SK-N-MC (cell line): ENCODE results near the gene LTBP2.

Source experiments
- EZH2 ChIP-seq: fragments of 200-600 bp; sonication (generic); IDR thresholded peaks from one replicate; pipeline ENCODE4 v1.6.1; 2017; ENCODE audit warnings: antibody characterized with exemption
- POLR2AphosphoS5 ChIP-seq: IDR thresholded peaks from 2 replicates; pipeline ENCODE4 v1.6.1; 2012; ENCODE audit warnings: mild to moderate bottlenecking, low read depth, low read length, borderline replicate concordance

- TF ChIP-seq POLR2AphosphoS5 (no peak), EZH2 (no peak)
Observed at GRCh38 chr14:74563586-74564159, 48.4 kb downstream of the LTBP2 start.
